OCI-LY1 (cell line): ENCODE measurements around the gene PROSER2.

ENCODE experiments used
- EZH2 ChIP-seq: fragments of 200-600 bp; sonication (generic), shearing (Covaris generic); IDR thresholded peaks from 2 replicates; pipeline ENCODE4 v1.8.0; 2017; ENCODE audit warnings: borderline replicate concordance, mixed run types, mild to moderate bottlenecking, antibody characterized with exemption, low read length, moderate library complexity, mixed read lengths
- TF ChIP-seq, protein P1 (sequence below): fragments of 200-600 bp; sonication (generic), shearing (Covaris generic); IDR thresholded peaks from 2 replicates; pipeline ENCODE4 v1.5.1; 2017; ENCODE audit warnings: mild to moderate bottlenecking, antibody characterized with exemption, low read length, moderate library complexity, mixed read lengths

- TF ChIP-seq, protein P1, sequence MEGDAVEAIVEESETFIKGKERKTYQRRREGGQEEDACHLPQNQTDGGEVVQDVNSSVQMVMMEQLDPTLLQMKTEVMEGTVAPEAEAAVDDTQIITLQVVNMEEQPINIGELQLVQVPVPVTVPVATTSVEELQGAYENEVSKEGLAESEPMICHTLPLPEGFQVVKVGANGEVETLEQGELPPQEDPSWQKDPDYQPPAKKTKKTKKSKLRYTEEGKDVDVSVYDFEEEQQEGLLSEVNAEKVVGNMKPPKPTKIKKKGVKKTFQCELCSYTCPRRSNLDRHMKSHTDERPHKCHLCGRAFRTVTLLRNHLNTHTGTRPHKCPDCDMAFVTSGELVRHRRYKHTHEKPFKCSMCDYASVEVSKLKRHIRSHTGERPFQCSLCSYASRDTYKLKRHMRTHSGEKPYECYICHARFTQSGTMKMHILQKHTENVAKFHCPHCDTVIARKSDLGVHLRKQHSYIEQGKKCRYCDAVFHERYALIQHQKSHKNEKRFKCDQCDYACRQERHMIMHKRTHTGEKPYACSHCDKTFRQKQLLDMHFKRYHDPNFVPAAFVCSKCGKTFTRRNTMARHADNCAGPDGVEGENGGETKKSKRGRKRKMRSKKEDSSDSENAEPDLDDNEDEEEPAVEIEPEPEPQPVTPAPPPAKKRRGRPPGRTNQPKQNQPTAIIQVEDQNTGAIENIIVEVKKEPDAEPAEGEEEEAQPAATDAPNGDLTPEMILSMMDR, result no peak
- no peak for TF ChIP-seq EZH2
Measured at GRCh38 chr10:11830836-11831519, 7.8 kb downstream of the PROSER2 start.
